Smooth muscle cell (in vitro differentiated cells): ENCODE data around the gene CYRIA. TPM values are rescaled to one million over a fixed set of nuclear protein-coding genes. Genes with fewer than 3 reads are reported as not detected.

Source experiments
- DNase-seq: peaks from one replicate; lab custom pipeline; 2025; ENCODE audit not compliant: unreplicated experiment; lab: John Stamatoyannopoulos, UW
- H2AFZ ChIP-seq: fragments of 200-600 bp; sonication (generic); 2 replicates; pipeline ENCODE4 v1.6.0; 2016; ENCODE audit warnings: antibody characterized with exemption, low read depth, mild to moderate bottlenecking
- H3F3A ChIP-seq: fragments of 200-600 bp; sonication (generic); 2 replicates; pipeline ENCODE4 v1.6.0; 2017; ENCODE audit warnings: antibody characterized with exemption, low read depth
- H3K27ac ChIP-seq: fragments of 200-600 bp; sonication (generic); 2 replicates; pipeline ENCODE4 v1.5.1; 2016; ENCODE audit warnings: low read depth, mild to moderate bottlenecking
- H3K27me3 ChIP-seq: fragments of 200-600 bp; sonication (generic); 2 replicates; pipeline ENCODE4 v1.6.1; 2016; ENCODE audit warnings: low read depth, mild to moderate bottlenecking
- H3K36me3 ChIP-seq: fragments of 200-600 bp; sonication (generic); 2 replicates; pipeline ENCODE4 v1.5.1; 2016; ENCODE audit warnings: low read depth
- H3K4me1 ChIP-seq: fragments of 200-600 bp; sonication (generic); 2 replicates; pipeline ENCODE4 v1.5.1; 2016; ENCODE audit warnings: low read depth
- H3K4me2 ChIP-seq: fragments of 200-600 bp; sonication (generic); 2 replicates; pipeline ENCODE4 v1.6.0; 2016; ENCODE audit warnings: mild to moderate bottlenecking
- H3K4me3 ChIP-seq: fragments of 200-600 bp; sonication (generic); 2 replicates; pipeline ENCODE4 v1.5.1; 2016; ENCODE audit warnings: mild to moderate bottlenecking
- H3K79me2 ChIP-seq: fragments of 200-600 bp; sonication (generic); 2 replicates; pipeline ENCODE4 v1.6.0; 2016; ENCODE audit warnings: low read depth, mild to moderate bottlenecking
- H3K9ac ChIP-seq: fragments of 200-600 bp; sonication (generic); 2 replicates; pipeline ENCODE4 v1.6.0; 2016; ENCODE audit warnings: low read depth
- H3K9me3 ChIP-seq: fragments of 200-600 bp; sonication (generic); replicated peaks from 2 replicates; pipeline ENCODE4 v1.5.1; 2016; ENCODE audit warnings: low read depth
- H4K20me1 ChIP-seq: fragments of 200-600 bp; sonication (generic); 2 replicates; pipeline ENCODE4 v1.6.0; 2016; ENCODE audit warnings: low read depth
- WGBS: methylation state at CpG from one replicate; pipeline ENCODE4 v1.1.7; 2016; ENCODE audit warnings: low lambda C conversion rate; 5-methylcytosine and 5-hydroxymethylcytosine counted together
- polyA plus RNA-seq: library from polyadenylated mRNA; unstranded; fragments of >200 nt; fragmentation: Nextera tagmentation; extraction: Ambion mirVana; gene quantifications from 2 replicates; pipeline ENCODE4 v1.2.1, GENCODE V29; 2016
- total RNA-seq: library from RNA; depleted of rRNA; stranded (reverse); fragments of >200 nt; gene quantifications from 2 replicates; pipeline ENCODE4 v1.2.3, GENCODE V29; 2014
- TF ChIP-seq, protein P1 (sequence below): fragments of 200-600 bp; sonication (generic); IDR thresholded peaks from 2 replicates; pipeline ENCODE4 v1.5.1; 2017; ENCODE audit warnings: borderline replicate concordance, mild to moderate bottlenecking, antibody characterized with exemption; ENCODE audit not compliant: insufficient read depth, poor library complexity, severe bottlenecking

The CYRIA gene
- total and polyA plus RNA-seq, 2 experiments from 2014 or later: 1.7 to 5.8 TPM

DNA sequence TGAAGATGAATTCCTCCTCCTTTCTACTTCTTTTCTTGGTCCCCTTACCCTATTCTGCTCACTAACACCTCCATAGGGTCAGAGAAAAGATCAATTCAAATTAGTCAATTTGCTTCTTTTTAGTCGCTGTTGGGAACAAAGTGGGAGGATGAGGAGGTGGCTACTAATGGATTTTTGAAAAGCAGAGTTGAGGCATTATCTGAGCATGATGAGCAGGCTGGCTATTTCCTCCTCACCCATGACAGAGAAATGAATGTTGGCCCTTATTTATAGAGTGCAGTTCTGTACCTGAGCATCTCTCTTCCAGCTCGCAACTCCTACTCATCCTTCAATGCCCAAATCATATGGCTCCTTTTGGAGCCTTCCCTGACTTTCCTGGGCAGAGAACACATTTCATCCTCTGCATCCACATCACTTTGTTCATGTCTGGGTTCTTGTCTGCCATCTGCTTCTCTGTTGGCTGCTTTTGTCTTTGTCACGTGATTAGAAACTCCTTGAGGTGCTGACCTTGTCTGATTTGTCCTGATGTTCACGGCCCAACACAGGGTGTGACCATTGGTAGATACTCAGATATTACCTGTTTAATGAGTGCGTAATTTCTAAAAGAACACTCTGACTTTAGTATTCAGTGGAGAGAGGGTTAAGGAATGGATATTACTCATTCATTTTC is 45.9 kb downstream of the CYRIA start:
- 90% methylated on average over 5 of the region's 5 CpGs for WGBS
- Histone ChIP-seq H3K4me3 (no peak overlapping the region), H3K27ac (peak overlapping the region; percentile 59), H3F3A (peaks cover 7% of the 10 kb centered on the region), H3K27me3 (no peaks in the 10 kb centered on the region), H4K20me1 (no peaks in the 10 kb centered on the region), H3K9ac (no peak overlapping the region), H3K36me3 (no peaks in the 10 kb centered on the region), H3K4me1 (no peaks in the 10 kb centered on the region), H3K9me3 (no peaks in the 10 kb centered on the region), H2AFZ (no peak overlapping the region), H3K79me2 (no peaks in the 10 kb centered on the region), H3K4me2 (no peak overlapping the region)
- TF ChIP-seq, protein P1, sequence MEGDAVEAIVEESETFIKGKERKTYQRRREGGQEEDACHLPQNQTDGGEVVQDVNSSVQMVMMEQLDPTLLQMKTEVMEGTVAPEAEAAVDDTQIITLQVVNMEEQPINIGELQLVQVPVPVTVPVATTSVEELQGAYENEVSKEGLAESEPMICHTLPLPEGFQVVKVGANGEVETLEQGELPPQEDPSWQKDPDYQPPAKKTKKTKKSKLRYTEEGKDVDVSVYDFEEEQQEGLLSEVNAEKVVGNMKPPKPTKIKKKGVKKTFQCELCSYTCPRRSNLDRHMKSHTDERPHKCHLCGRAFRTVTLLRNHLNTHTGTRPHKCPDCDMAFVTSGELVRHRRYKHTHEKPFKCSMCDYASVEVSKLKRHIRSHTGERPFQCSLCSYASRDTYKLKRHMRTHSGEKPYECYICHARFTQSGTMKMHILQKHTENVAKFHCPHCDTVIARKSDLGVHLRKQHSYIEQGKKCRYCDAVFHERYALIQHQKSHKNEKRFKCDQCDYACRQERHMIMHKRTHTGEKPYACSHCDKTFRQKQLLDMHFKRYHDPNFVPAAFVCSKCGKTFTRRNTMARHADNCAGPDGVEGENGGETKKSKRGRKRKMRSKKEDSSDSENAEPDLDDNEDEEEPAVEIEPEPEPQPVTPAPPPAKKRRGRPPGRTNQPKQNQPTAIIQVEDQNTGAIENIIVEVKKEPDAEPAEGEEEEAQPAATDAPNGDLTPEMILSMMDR: no peak
- no peak for DNase-seq

DNA sequence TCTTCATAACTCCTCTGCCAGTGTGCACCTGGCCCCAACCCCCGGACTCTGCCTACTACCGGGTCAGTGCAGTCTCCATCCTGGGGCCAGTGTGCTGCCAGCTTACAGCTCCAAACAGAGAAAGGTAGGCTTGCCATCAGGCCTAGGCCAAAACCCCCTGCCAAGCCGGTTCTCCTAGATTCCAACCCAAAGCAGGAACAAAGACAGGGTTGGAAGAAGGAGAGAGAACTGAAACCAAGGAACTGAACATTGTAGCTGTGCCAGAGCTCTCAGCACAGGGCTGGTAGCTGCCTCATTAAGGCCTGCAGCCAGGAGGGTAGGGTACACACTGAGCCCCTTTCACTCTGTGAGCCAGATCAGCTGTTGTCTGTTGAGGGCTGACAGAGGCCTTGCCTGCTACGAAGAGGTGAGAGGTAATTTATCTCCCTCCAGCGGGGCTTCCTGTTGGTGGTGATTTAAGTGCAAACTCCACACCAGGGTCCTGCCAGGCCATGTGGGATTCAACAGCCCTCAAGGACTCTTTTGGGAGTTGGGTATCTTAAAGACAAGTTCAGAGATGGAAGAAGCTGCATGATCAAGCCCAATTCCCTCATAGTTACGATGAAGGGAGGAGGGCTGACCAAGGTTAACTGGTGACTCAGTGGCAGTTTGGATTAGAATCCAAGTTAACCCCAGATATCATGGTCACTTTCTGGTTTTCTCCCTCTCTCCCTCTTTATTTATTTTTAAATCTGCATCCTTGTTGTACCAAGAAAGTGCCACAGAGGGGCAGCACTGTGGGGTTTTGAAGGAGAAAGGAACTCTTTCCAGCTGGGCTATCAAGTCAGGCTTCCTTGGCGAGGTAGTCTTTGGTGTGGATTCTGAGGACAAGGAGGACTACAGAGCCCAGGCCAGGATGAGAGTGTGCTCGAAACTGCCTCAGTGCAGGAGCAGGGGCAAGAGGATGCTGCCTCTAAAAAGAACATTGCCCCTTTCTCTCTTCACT is 48.1 kb downstream of the CYRIA start:
- Histone ChIP-seq H3K9ac (no peak overlapping the region), H3K9me3 (no peaks in the 10 kb centered on the region), H3K4me1 (no peaks in the 10 kb centered on the region), H3K79me2 (no peaks in the 10 kb centered on the region), H4K20me1 (no peaks in the 10 kb centered on the region), H3K27ac (no peak overlapping the region), H3K27me3 (no peaks in the 10 kb centered on the region), H3F3A (peaks cover 14% of the 10 kb centered on the region), H2AFZ (no peak overlapping the region), H3K4me3 (no peak overlapping the region), H3K36me3 (no peaks in the 10 kb centered on the region), H3K4me2 (no peak overlapping the region)
- no peak for DNase-seq
- TF ChIP-seq, protein P1: peak; percentile 46
- WGBS: 75% methylated on average over 8 of the region's 8 CpGs
